ENCODE results near the gene CACHD1. TPM values are rescaled to one million over a fixed set of nuclear protein-coding genes. Genes with fewer than 3 reads are reported as not detected.

CACHD1 gene
- total RNA-seq, 2 donors from 2014 or later, result 3.5 to 9.2 TPM

Small RNA genes within 50 kb of the gene (microRNA-seq; reads per million reads assigned to microRNA genes)
- gene MIR4794, result 0 to 0.20 reads per million in 2 donors
